Measurements from ENCODE around the gene SCN5A. TPM values are rescaled to one million over a fixed set of nuclear protein-coding genes. Genes with fewer than 3 reads are reported as not detected.

SCN5A gene
- polyA plus RNA-seq, 1 donor from 2014 or later: not detected

DNA sequence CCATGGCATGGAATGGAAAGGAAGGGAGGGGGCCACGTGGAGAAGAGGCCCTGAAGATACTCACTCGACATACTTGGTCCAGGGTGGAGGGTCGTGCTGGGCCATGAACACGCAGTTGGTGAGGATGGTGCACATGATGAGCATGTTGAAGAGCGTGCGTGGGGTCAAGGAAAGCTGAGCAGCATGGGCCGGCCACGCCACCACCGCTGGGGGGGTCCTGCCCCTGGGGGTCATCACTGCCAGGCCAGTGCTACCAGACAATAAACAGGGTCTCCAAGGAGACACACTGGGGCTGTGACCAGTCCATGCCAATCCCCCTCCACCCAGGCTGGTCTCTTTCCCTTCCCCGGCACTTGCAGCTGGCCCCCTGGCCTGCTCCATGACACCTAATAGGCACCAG lies 27.2 kb downstream of the SCN5A start:
- no peaks in the 10 kb centered on the region for H3K79me2 ChIP-seq (replicated peaks; ENCODE audit: insufficient read depth, low read length)
- no peaks in the 10 kb centered on the region for H3K36me3 ChIP-seq (ENCODE audit: insufficient read depth, low read length)
- no peak overlapping the region for H2AFZ ChIP-seq (ENCODE audit: low read depth, low read length)
- H3K9me3 ChIP-seq (ENCODE audit: low read length): no peaks in the 10 kb centered on the region
- H4K20me1 ChIP-seq (ENCODE audit: insufficient read depth): no peaks in the 10 kb centered on the region
- no peak overlapping the region for H3K4me2 ChIP-seq (ENCODE audit: low read length)
- H3F3A ChIP-seq (ENCODE audit: insufficient read depth, low read length, poor library complexity, severe bottlenecking): no peaks in the 10 kb centered on the region
- no peaks in the 10 kb centered on the region for H3K27me3 ChIP-seq (ENCODE audit: insufficient read depth, low read depth, low read length)
- no peak overlapping the region for H3K27ac ChIP-seq (ENCODE audit: low read length)
- TF ChIP-seq MXI1 (conservative IDR thresholded peaks at IDR 0.05; ENCODE audit: poor library complexity, severe bottlenecking): no peak
- no peak for TF ChIP-seq SMC3 (conservative IDR thresholded peaks at IDR 0.05; ENCODE audit: poor library complexity)
- TF ChIP-seq, protein P1, sequence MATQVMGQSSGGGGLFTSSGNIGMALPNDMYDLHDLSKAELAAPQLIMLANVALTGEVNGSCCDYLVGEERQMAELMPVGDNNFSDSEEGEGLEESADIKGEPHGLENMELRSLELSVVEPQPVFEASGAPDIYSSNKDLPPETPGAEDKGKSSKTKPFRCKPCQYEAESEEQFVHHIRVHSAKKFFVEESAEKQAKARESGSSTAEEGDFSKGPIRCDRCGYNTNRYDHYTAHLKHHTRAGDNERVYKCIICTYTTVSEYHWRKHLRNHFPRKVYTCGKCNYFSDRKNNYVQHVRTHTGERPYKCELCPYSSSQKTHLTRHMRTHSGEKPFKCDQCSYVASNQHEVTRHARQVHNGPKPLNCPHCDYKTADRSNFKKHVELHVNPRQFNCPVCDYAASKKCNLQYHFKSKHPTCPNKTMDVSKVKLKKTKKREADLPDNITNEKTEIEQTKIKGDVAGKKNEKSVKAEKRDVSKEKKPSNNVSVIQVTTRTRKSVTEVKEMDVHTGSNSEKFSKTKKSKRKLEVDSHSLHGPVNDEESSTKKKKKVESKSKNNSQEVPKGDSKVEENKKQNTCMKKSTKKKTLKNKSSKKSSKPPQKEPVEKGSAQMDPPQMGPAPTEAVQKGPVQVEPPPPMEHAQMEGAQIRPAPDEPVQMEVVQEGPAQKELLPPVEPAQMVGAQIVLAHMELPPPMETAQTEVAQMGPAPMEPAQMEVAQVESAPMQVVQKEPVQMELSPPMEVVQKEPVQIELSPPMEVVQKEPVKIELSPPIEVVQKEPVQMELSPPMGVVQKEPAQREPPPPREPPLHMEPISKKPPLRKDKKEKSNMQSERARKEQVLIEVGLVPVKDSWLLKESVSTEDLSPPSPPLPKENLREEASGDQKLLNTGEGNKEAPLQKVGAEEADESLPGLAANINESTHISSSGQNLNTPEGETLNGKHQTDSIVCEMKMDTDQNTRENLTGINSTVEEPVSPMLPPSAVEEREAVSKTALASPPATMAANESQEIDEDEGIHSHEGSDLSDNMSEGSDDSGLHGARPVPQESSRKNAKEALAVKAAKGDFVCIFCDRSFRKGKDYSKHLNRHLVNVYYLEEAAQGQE (IDR thresholded peaks at IDR 0.05; ENCODE audit: borderline replicate concordance): no peak
- TF ChIP-seq TAF1 (IDR thresholded peaks at IDR 0.05; ENCODE audit: low read depth): no peak
- no peak for TF ChIP-seq EZH2 (IDR thresholded peaks at IDR 0.05; ENCODE audit: borderline replicate concordance, insufficient read depth, low read length, poor library complexity, severe bottlenecking)
- TF ChIP-seq, protein P2, sequence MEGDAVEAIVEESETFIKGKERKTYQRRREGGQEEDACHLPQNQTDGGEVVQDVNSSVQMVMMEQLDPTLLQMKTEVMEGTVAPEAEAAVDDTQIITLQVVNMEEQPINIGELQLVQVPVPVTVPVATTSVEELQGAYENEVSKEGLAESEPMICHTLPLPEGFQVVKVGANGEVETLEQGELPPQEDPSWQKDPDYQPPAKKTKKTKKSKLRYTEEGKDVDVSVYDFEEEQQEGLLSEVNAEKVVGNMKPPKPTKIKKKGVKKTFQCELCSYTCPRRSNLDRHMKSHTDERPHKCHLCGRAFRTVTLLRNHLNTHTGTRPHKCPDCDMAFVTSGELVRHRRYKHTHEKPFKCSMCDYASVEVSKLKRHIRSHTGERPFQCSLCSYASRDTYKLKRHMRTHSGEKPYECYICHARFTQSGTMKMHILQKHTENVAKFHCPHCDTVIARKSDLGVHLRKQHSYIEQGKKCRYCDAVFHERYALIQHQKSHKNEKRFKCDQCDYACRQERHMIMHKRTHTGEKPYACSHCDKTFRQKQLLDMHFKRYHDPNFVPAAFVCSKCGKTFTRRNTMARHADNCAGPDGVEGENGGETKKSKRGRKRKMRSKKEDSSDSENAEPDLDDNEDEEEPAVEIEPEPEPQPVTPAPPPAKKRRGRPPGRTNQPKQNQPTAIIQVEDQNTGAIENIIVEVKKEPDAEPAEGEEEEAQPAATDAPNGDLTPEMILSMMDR (IDR thresholded peaks at IDR 0.05; ENCODE audit: poor library complexity, severe bottlenecking): no peak
- TF ChIP-seq RAD21 (conservative IDR thresholded peaks at IDR 0.05): no peak
- no peak for TF ChIP-seq EP300 (conservative IDR thresholded peaks at IDR 0.05; ENCODE audit: poor library complexity, severe bottlenecking)
- TF ChIP-seq POLR2AphosphoS5 (IDR thresholded peaks at IDR 0.05): no peak
- H3K4me3 ChIP-seq (ENCODE audit: low read length): no peak overlapping the region
- no peak overlapping the region for H3K9ac ChIP-seq (ENCODE audit: low read length)
- H3K9me2 ChIP-seq (ENCODE audit: insufficient read depth, low read length): no peaks in the 10 kb centered on the region

DNA sequence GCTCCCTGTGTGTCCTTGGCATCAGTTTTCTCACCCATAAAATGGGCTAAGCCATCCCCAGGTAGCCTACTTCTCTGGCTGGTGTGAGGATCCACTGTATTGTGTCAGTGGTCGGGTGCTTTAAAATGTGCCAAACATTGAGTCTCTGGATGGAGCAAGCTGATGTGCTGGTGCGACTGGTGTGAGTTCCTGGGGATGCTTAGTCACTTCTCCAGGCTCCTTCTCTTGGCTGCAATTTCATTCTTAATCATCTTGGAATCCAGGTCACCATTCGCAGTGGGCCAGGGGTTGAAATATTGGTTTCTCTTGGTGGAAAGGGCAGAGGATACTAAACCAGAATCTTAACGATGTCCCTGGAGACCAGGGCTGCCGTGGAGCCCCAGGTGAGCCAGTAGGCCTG lies 29.3 kb downstream of the SCN5A start:
- H3F3A ChIP-seq (ENCODE audit: insufficient read depth, low read length, poor library complexity, severe bottlenecking): no peaks in the 10 kb centered on the region
- no peaks in the 10 kb centered on the region for H3K36me3 ChIP-seq (ENCODE audit: insufficient read depth, low read length)
- H3K9me3 ChIP-seq (ENCODE audit: low read length): no peaks in the 10 kb centered on the region
- no peak overlapping the region for H3K4me3 ChIP-seq (ENCODE audit: low read length)
- no peak overlapping the region for H3K9ac ChIP-seq (ENCODE audit: low read length)
- no peak overlapping the region for H2AFZ ChIP-seq (ENCODE audit: low read depth, low read length)
- no peak overlapping the region for H3K27ac ChIP-seq (ENCODE audit: low read length)
- no peak for TF ChIP-seq POLR2AphosphoS5 (IDR thresholded peaks at IDR 0.05)
- TF ChIP-seq, protein P2 (IDR thresholded peaks at IDR 0.05; ENCODE audit: poor library complexity, severe bottlenecking): no peak
- no peak for TF ChIP-seq EZH2 (IDR thresholded peaks at IDR 0.05; ENCODE audit: borderline replicate concordance, insufficient read depth, low read length, poor library complexity, severe bottlenecking)
- TF ChIP-seq TAF1 (IDR thresholded peaks at IDR 0.05; ENCODE audit: low read depth): no peak
- no peak for TF ChIP-seq EP300 (conservative IDR thresholded peaks at IDR 0.05; ENCODE audit: poor library complexity, severe bottlenecking)
- TF ChIP-seq, protein P1 (IDR thresholded peaks at IDR 0.05; ENCODE audit: borderline replicate concordance): no peak
- no peak for TF ChIP-seq RAD21 (conservative IDR thresholded peaks at IDR 0.05)
- no peak for TF ChIP-seq MXI1 (conservative IDR thresholded peaks at IDR 0.05; ENCODE audit: poor library complexity, severe bottlenecking)
- no peak for TF ChIP-seq SMC3 (conservative IDR thresholded peaks at IDR 0.05; ENCODE audit: poor library complexity)
- no peaks in the 10 kb centered on the region for H3K27me3 ChIP-seq (ENCODE audit: insufficient read depth, low read depth, low read length)
- H3K4me2 ChIP-seq (ENCODE audit: low read length): no peak overlapping the region
- no peaks in the 10 kb centered on the region for H4K20me1 ChIP-seq (ENCODE audit: insufficient read depth)
- no peaks in the 10 kb centered on the region for H3K79me2 ChIP-seq (replicated peaks; ENCODE audit: insufficient read depth, low read length)
- no peaks in the 10 kb centered on the region for H3K9me2 ChIP-seq (ENCODE audit: insufficient read depth, low read length)

All from neural cell (in vitro differentiated cells).